OCI-LY3 (cell line): Measurements from ENCODE around the gene PPM1M.

Source experiments
- CTCF ChIP-seq: fragments of 200-600, 300-600 bp; sonication (generic); IDR thresholded peaks from 2 replicates; pipeline ENCODE4 v1.5.1; 2014; ENCODE audit warnings: antibody characterized with exemption, low read length, low read depth
- EZH2phosphoT487 ChIP-seq: fragments of 200-600 bp; shearing (Covaris generic); IDR thresholded peaks from 2 replicates; pipeline ENCODE4 v1.6.1; 2018; ENCODE audit warnings: antibody characterized with exemption, mixed run types, low read depth

- TF ChIP-seq EZH2phosphoT487 (no peak), CTCF (no peak)
These were observed 4.6 kb downstream of the PPM1M start for GRCh38 chr3:52250122-52250521.
